ENCODE measurements around the gene TTC7B. TPM values are rescaled to one million over a fixed set of nuclear protein-coding genes. Genes with fewer than 3 reads are reported as not detected.

TTC7B gene
- total and polyA plus RNA-seq, 2 donors (not counting 1 experiment from before 2014, with no cell fraction given), result 18.8 to 37.5 TPM

DNA sequence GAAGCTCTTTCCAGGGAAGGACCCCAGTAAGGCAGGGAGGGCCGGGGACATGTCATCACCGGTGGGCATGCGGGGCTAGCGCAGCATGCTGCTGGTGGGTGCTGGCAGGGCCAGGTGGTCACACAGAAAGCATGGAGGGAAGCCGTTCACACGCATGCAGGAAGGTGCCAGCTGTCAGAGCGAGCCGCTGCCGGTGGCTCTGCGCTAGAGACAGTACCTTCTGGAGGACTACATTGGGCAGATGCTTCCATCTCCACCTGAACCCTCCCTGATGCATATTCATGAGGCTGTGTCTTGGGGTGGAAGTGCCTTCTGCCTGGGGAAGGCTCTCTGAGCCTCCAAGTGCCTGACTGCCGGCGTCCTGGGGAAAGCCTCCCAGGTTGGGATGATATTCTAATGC lies 215.6 kb downstream of the TTC7B start:
- Histone ChIP-seq H2AFZ (ENCODE audit: low read length) (no peak overlapping the region), H3K4me2 (ENCODE audit: extremely low read depth, insufficient read depth, low read length) (no peak overlapping the region), H3K9me3 (ENCODE audit: control insufficient read depth, insufficient read depth, low read depth, low read length) (no peaks in the 10 kb centered on the region)

DNA sequence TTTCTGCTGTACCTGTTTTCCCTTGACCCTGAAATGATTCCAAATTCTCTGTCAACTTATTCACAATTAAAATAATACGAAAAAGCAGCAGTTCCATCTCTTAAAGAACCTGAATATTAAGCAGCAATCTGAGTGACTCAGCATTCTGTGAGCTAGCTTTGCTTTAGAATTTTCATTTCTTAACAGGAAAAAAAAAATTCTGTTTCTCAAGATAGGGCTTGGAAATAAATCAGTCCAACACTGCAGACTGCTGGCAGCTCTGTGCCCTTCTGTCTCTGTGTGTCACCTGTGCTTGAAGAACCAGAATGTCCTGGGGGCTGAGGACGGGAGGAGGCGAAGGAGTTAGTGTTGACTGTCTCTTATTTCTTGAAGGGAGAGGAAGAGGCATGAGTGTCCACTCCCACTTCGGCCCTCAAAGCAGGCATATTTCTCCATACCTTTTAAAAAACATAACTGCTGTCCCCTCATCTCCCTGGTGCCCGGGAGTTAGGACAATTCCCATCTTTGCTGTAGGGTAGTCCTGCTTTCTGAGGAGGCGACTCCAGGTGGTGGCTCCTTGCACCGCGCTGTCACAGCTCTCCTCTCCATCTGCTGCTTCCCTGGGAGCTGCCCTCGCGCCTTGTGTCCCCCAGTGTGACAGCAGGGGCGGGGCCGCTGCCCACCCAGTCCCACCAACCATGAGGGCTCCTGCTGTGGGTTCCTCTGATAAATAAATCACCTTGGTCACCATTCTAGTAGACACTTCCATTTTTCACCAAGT lies 216.3 kb downstream of the TTC7B start:
- TF ChIP-seq, protein P1, sequence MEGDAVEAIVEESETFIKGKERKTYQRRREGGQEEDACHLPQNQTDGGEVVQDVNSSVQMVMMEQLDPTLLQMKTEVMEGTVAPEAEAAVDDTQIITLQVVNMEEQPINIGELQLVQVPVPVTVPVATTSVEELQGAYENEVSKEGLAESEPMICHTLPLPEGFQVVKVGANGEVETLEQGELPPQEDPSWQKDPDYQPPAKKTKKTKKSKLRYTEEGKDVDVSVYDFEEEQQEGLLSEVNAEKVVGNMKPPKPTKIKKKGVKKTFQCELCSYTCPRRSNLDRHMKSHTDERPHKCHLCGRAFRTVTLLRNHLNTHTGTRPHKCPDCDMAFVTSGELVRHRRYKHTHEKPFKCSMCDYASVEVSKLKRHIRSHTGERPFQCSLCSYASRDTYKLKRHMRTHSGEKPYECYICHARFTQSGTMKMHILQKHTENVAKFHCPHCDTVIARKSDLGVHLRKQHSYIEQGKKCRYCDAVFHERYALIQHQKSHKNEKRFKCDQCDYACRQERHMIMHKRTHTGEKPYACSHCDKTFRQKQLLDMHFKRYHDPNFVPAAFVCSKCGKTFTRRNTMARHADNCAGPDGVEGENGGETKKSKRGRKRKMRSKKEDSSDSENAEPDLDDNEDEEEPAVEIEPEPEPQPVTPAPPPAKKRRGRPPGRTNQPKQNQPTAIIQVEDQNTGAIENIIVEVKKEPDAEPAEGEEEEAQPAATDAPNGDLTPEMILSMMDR (conservative IDR thresholded peaks at IDR 0.05 in 1 of 2, IDR thresholded peaks at IDR 0.05 in 1 of 2; ENCODE audit: low read depth in 1 of 2, low read length in 2 of 2), result no peak
- no peak for TF ChIP-seq EZH2 (IDR thresholded peaks at IDR 0.05; ENCODE audit: low read length, missing control alignments)
- peak; percentile 42 for DNase-seq (ENCODE audit: low read depth in 2 of 2)
- Histone ChIP-seq H3K27ac (ENCODE audit: insufficient read depth, low read length) (no peak overlapping the region), H3K27me3 (ENCODE audit: control insufficient read depth, insufficient read depth, low read length) (no peaks in the 10 kb centered on the region), H3K4me3 (replicated peaks in 1 of 4; ENCODE audit: control extremely low read depth in 1 of 4, insufficient read depth in 1 of 4, low read depth in 3 of 4, low read length in 4 of 4) (no peak overlapping the region), H3K36me3 (ENCODE audit: control insufficient read depth, insufficient read depth, low read length) (no peaks in the 10 kb centered on the region), H2AFZ (ENCODE audit: low read length) (no peak overlapping the region), H3K4me2 (ENCODE audit: extremely low read depth, insufficient read depth, low read length) (no peak overlapping the region), H3K79me2 (ENCODE audit: control insufficient read depth, insufficient read depth, low read length) (no peaks in the 10 kb centered on the region), H3K9ac (ENCODE audit: insufficient read depth, low read length) (no peak overlapping the region), H3K9me3 (ENCODE audit: control insufficient read depth, insufficient read depth, low read depth, low read length) (no peaks in the 10 kb centered on the region), H4K20me1 (ENCODE audit: control insufficient read depth, extremely low read depth, insufficient read depth, low read length) (no peaks in the 10 kb centered on the region), H3K4me1 (ENCODE audit: control insufficient read depth, extremely low read depth, insufficient read depth, low read length) (no peaks in the 10 kb centered on the region)

More for the DNA sequence above, 215.6 kb downstream of the TTC7B start:
- H3K27ac ChIP-seq (ENCODE audit: insufficient read depth, low read length), result no peak overlapping the region
- H4K20me1 ChIP-seq (ENCODE audit: control insufficient read depth, extremely low read depth, insufficient read depth, low read length), result no peaks in the 10 kb centered on the region
- H3K4me3 ChIP-seq (replicated peaks in 1 of 4; ENCODE audit: control extremely low read depth in 1 of 4, insufficient read depth in 1 of 4, low read depth in 3 of 4, low read length in 4 of 4), result no peak overlapping the region
- H3K36me3 ChIP-seq (ENCODE audit: control insufficient read depth, insufficient read depth, low read length), result no peaks in the 10 kb centered on the region
- H3K27me3 ChIP-seq (ENCODE audit: control insufficient read depth, insufficient read depth, low read length), result no peaks in the 10 kb centered on the region
- H3K9ac ChIP-seq (ENCODE audit: insufficient read depth, low read length), result no peak overlapping the region
- DNase-seq (ENCODE audit: low read depth in 2 of 2), result no peak
- H3K79me2 ChIP-seq (ENCODE audit: control insufficient read depth, insufficient read depth, low read length), result no peaks in the 10 kb centered on the region
- H3K4me1 ChIP-seq (ENCODE audit: control insufficient read depth, extremely low read depth, insufficient read depth, low read length), result no peaks in the 10 kb centered on the region
- TF ChIP-seq EZH2 (IDR thresholded peaks at IDR 0.05; ENCODE audit: low read length, missing control alignments), result no peak
- TF ChIP-seq, protein P1 (conservative IDR thresholded peaks at IDR 0.05 in 1 of 2, IDR thresholded peaks at IDR 0.05 in 1 of 2; ENCODE audit: low read depth in 1 of 2, low read length in 2 of 2), result no peak

DNA sequence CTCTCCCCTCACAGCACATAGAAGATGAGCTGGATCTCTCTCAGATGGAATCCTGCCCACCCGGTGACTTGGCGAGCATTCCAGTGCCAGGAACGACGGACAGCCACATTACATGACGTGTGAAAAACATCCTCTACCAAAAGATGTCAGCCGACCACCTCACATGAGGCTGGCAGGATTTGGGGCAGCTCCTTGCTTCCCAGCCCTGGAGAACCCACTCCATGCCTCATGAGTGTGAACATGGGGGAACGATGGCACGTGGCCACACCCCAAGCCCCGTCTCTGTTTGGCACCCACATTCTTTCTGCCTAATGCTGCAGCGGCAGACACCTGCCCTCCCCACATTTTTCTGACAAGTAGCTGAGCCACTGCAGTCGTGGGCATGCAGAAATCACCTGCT lies 216.9 kb downstream of the TTC7B start:
- H3K9ac ChIP-seq (ENCODE audit: insufficient read depth, low read length), result no peak overlapping the region
- no peak for DNase-seq (ENCODE audit: low read depth in 2 of 2)
- no peaks in the 10 kb centered on the region for H4K20me1 ChIP-seq (ENCODE audit: control insufficient read depth, extremely low read depth, insufficient read depth, low read length)
- H3K27me3 ChIP-seq (ENCODE audit: control insufficient read depth, insufficient read depth, low read length), result no peaks in the 10 kb centered on the region
- no peaks in the 10 kb centered on the region for H3K9me3 ChIP-seq (ENCODE audit: control insufficient read depth, insufficient read depth, low read depth, low read length)
- TF ChIP-seq EZH2 (IDR thresholded peaks at IDR 0.05; ENCODE audit: low read length, missing control alignments), result no peak
- TF ChIP-seq, protein P1 (conservative IDR thresholded peaks at IDR 0.05 in 1 of 2, IDR thresholded peaks at IDR 0.05 in 1 of 2; ENCODE audit: low read depth in 1 of 2, low read length in 2 of 2), result no peak
- no peak overlapping the region for H3K27ac ChIP-seq (ENCODE audit: insufficient read depth, low read length)
- no peak overlapping the region for H3K4me2 ChIP-seq (ENCODE audit: extremely low read depth, insufficient read depth, low read length)
- no peaks in the 10 kb centered on the region for H3K36me3 ChIP-seq (ENCODE audit: control insufficient read depth, insufficient read depth, low read length)
- no peak overlapping the region for H3K4me3 ChIP-seq (replicated peaks in 1 of 4; ENCODE audit: control extremely low read depth in 1 of 4, insufficient read depth in 1 of 4, low read depth in 3 of 4, low read length in 4 of 4)
- H3K79me2 ChIP-seq (ENCODE audit: control insufficient read depth, insufficient read depth, low read length), result no peaks in the 10 kb centered on the region
- no peaks in the 10 kb centered on the region for H3K4me1 ChIP-seq (ENCODE audit: control insufficient read depth, extremely low read depth, insufficient read depth, low read length)
- H2AFZ ChIP-seq (ENCODE audit: low read length), result no peak overlapping the region

Data from fibroblast of lung (primary cell).